Neural progenitor cell (in vitro differentiated cells): ENCODE results near the gene HSPB8.

Experiments used
- CTCF ChIP-seq: fragments of 200-600 bp; sonication (generic); IDR thresholded peaks from 2 replicates; pipeline ENCODE4 v1.5.1; 2017; ENCODE audit warnings: antibody characterized with exemption, mild to moderate bottlenecking
- EZH2 ChIP-seq: fragments of 200-600 bp; sonication (generic); IDR thresholded peaks from 2 replicates; pipeline ENCODE4 v1.6.1; 2017; ENCODE audit warnings: antibody characterized with exemption, mild to moderate bottlenecking, moderate library complexity
- EZH2phosphoT487 ChIP-seq: fragments of 200-600 bp; sonication (generic); IDR thresholded peaks from 2 replicates; pipeline ENCODE4 v1.6.1; 2017; ENCODE audit warnings: antibody characterized with exemption

- TF ChIP-seq CTCF (no peak), EZH2phosphoT487 (no peak), EZH2 (no peak)
Measured at GRCh38 chr12:119241580-119242169, 62.9 kb downstream of the HSPB8 start.
